OCI-LY3 (cell line): Measurements from ENCODE around the gene NDUFV2.
A peak's percentile ranks its signal among the peaks of the same experiment; 100 is the strongest.

Experiments
- H2AFZ ChIP-seq: fragments of 200-600, 300-600 bp; shearing (Covaris generic); 2 replicates; pipeline ENCODE4 v1.6.0; 2014; ENCODE audit warnings: antibody characterized with exemption, low read depth, low read length
- H3K27ac ChIP-seq: fragments of 200-600, 300-600 bp; sonication (generic); 2 replicates; pipeline ENCODE4 v1.5.1; 2014; ENCODE audit warnings: mild to moderate bottlenecking, low read length, moderate library complexity, mixed read lengths
- H3K27me3 ChIP-seq: fragments of 200-600, 300-600 bp; sonication (generic); 2 replicates; pipeline ENCODE4 v1.6.1; 2014; ENCODE audit warnings: low read depth, low read length, mixed read lengths
- H3K36me3 ChIP-seq: fragments of 200-600, 300-600 bp; sonication (generic); replicated peaks from 2 replicates; pipeline ENCODE3; 2014; ENCODE audit warnings: low read depth, low read length, mixed read lengths
- H3K4me1 ChIP-seq: fragments of 300-600, 200-600 bp; sonication (generic); 2 replicates; pipeline ENCODE4 v1.6.1; 2014; ENCODE audit warnings: low read length, mixed read lengths
- H3K4me2 ChIP-seq: fragments of 200-600, 300-600 bp; sonication (generic); 2 replicates; pipeline ENCODE4 v1.6.1; 2014; ENCODE audit warnings: low read length, mixed read lengths
- H3K4me3 ChIP-seq: fragments of 300-600, 200-600 bp; sonication (generic); 2 replicates; pipeline ENCODE4 v1.5.1; 2014; ENCODE audit warnings: antibody characterized with exemption, mild to moderate bottlenecking, low read length, moderate library complexity
- H3K79me2 ChIP-seq: fragments of 300-600, 200-600 bp; shearing (Covaris generic); 2 replicates; pipeline ENCODE4 v1.6.1; 2014; ENCODE audit warnings: mild to moderate bottlenecking, low read length, mixed read lengths
- H3K9ac ChIP-seq: fragments of 300-600, 200-600 bp; shearing (Covaris generic); 2 replicates; pipeline ENCODE4 v1.6.0; 2014; ENCODE audit warnings: mild to moderate bottlenecking, low read length, moderate library complexity
- H3K9me3 ChIP-seq: fragments of 200-600, 300-600 bp; shearing (Covaris generic); 2 replicates; pipeline ENCODE4 v1.6.1; 2014; ENCODE audit warnings: low read length, mixed read lengths; ENCODE audit not compliant: insufficient read depth
- H4K20me1 ChIP-seq: fragments of 200-600, 300-600 bp; sonication (generic); 2 replicates; pipeline ENCODE4 v1.6.1; 2016; ENCODE audit warnings: low read length, mixed read lengths; ENCODE audit not compliant: insufficient read depth
- CTCF ChIP-seq: fragments of 200-600, 300-600 bp; sonication (generic); IDR thresholded peaks from 2 replicates; pipeline ENCODE4 v1.5.1; 2014; ENCODE audit warnings: antibody characterized with exemption, low read length, low read depth
- EZH2phosphoT487 ChIP-seq: fragments of 200-600 bp; shearing (Covaris generic); IDR thresholded peaks from 2 replicates; pipeline ENCODE4 v1.6.1; 2018; ENCODE audit warnings: antibody characterized with exemption, mixed run types, low read depth

Gene NDUFV2

DNA sequence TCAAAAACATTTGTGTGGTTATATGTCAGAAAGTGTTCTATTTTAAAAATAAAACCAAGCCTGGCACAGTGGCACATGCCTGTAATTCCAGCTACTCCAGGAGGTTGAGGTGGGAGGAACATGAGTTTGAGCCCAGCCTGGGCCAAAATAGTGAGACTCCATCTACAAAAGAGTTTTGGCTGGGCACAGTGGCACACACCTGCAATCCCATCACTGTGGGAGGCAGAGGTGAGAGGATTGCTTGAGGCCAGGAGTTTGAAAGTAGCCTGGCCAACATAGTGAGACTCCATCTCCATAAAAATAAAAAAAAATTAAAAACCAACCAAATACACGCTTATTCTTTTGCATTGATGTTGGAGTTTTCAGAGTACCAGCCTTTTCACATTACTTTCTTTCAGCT, 43.7 kb downstream of the NDUFV2 start:
- H3K4me3 ChIP-seq, result no peak overlapping the region
- peak overlapping the region; percentile 25; the same call in 1 of the 2 replicates for H3K9ac ChIP-seq
- peak overlapping the region; percentile 57 for H3K4me2 ChIP-seq
- peaks cover 88% of the 10 kb centered on the region for H3K4me1 ChIP-seq
- H3K36me3 ChIP-seq, result peaks cover 15% of the 10 kb centered on the region
- peaks cover 100% of the 10 kb centered on the region for H3K79me2 ChIP-seq
- no peaks in the 10 kb centered on the region for H3K9me3 ChIP-seq
- H3K27me3 ChIP-seq, result no peaks in the 10 kb centered on the region
- H2AFZ ChIP-seq, result no peak overlapping the region
- peak overlapping the region; percentile 72 for H3K27ac ChIP-seq
- H4K20me1 ChIP-seq, result peaks cover 85% of the 10 kb centered on the region
- TF ChIP-seq CTCF, result no peak
- TF ChIP-seq EZH2phosphoT487, result no peak

- Histone ChIP-seq H3K79me2 (peaks cover 100% of the 10 kb centered on the region), H3K36me3 (peaks cover 7% of the 10 kb centered on the region), H3K9ac (peak overlapping the region; percentile 25), H3K4me2 (peak overlapping the region; percentile 57), H4K20me1 (peaks cover 86% of the 10 kb centered on the region), H2AFZ (no peak overlapping the region), H3K9me3 (no peaks in the 10 kb centered on the region), H3K27me3 (no peaks in the 10 kb centered on the region), H3K4me3 (peak overlapping the region; percentile 28; the same call in 1 of the 2 replicates), H3K27ac (peak overlapping the region; percentile 72), H3K4me1 (peaks cover 87% of the 10 kb centered on the region)
- TF ChIP-seq CTCF, result peak; percentile 78
- no peak for TF ChIP-seq EZH2phosphoT487
Measured at GRCh38 chr18:9147440-9148202, 45.1 kb downstream of the NDUFV2 start.

- H3K27ac ChIP-seq, result peak overlapping the region; percentile 72
Measured at GRCh38 chr18:9148203-9148552, 45.7 kb downstream of the NDUFV2 start.

More at GRCh38 chr18:9148203-9148552, 45.7 kb downstream of the NDUFV2 start:
- peaks cover 86% of the 10 kb centered on the region for H4K20me1 ChIP-seq
- H3K4me1 ChIP-seq, result peaks cover 83% of the 10 kb centered on the region
- H3K4me2 ChIP-seq, result peak overlapping the region; percentile 57; the same call in 1 of the 2 replicates
- H3K79me2 ChIP-seq, result peaks cover 100% of the 10 kb centered on the region
- no peak overlapping the region for H2AFZ ChIP-seq
- no peak overlapping the region; the same call in 1 of the 2 replicates for H3K9ac ChIP-seq
- H3K27me3 ChIP-seq, result no peaks in the 10 kb centered on the region
- peaks cover 3% of the 10 kb centered on the region for H3K36me3 ChIP-seq
- TF ChIP-seq EZH2phosphoT487 (no peak), CTCF (no peak)
- no peak overlapping the region for H3K4me3 ChIP-seq
- no peaks in the 10 kb centered on the region for H3K9me3 ChIP-seq
